H1 (cell line): ENCODE results near the gene CACNA1B. TPM values are rescaled to one million over a fixed set of nuclear protein-coding genes. Genes with fewer than 3 reads are reported as not detected.

ENCODE experiments used
- CTCF ChIA-PET: fragments of 300-600 bp; sonication (Branson Sonifier 250); formaldehyde crosslinking; loops from one replicate; lab custom pipeline; 2021; ENCODE audit not compliant: partially characterized antibody; lab: Charles Lee
- POLR2A ChIA-PET: fragments of 300-600 bp; sonication (Branson Sonifier 250); formaldehyde crosslinking; loops from one replicate; lab custom pipeline; 2021; ENCODE audit warnings: inconsistent platforms; ENCODE audit not compliant: partially characterized antibody; lab: Charles Lee
- DNase-seq, 2 experiments: peaks; one replicate each; pipeline versions ENCODE4 v3.0.0 to v3.0.0-alpha.2; 2010 to 2022; ENCODE audit warnings: low spot score in 2 of 2, low read depth in 1 of 2, mixed read lengths in 1 of 2
- FAIRE-seq: peaks from 2 replicates; lab custom pipeline; 2011; peaks lifted over from hg19 to GRCh38; lab: Jason Lieb, UNC
- H2AFZ ChIP-seq: 2 replicates; pipeline ENCODE4 v1.8.1; 2012; ENCODE audit warnings: low read length, inconsistent platforms
- H2AK5ac ChIP-seq: 2 replicates; pipeline ENCODE4 v1.6.1; 2013; ENCODE audit warnings: low read depth, low read length
- H2BK120ac ChIP-seq: replicated peaks from 2 replicates; pipeline ENCODE3; 2013; ENCODE audit warnings: low read depth, low read length, inconsistent platforms
- H2BK12ac ChIP-seq: 2 replicates; pipeline ENCODE4 v1.6.1; 2013; ENCODE audit warnings: low read depth, low read length
- H2BK15ac ChIP-seq: 2 replicates; pipeline ENCODE4 v1.6.1; 2013; ENCODE audit warnings: low read length
- H2BK20ac ChIP-seq: 2 replicates; pipeline ENCODE4 v1.6.1; 2013; ENCODE audit warnings: low read length
- H2BK5ac ChIP-seq: 2 replicates; pipeline ENCODE4 v1.6.1; 2013; ENCODE audit warnings: low read depth, low read length
- H3K14ac ChIP-seq: 2 replicates; pipeline ENCODE4 v1.6.1; 2013; ENCODE audit warnings: inconsistent platforms; ENCODE audit not compliant: insufficient read length
- H3K18ac ChIP-seq: 2 replicates; pipeline ENCODE4 v1.6.1; 2013; ENCODE audit warnings: low read length; ENCODE audit errors: extremely low read depth
- H3K23ac ChIP-seq: 2 replicates; pipeline ENCODE4 v1.6.1; 2013; ENCODE audit warnings: inconsistent platforms; ENCODE audit not compliant: insufficient read length
- H3K23me2 ChIP-seq: 2 replicates; pipeline ENCODE4 v1.6.1; 2013; ENCODE audit warnings: low read depth, low read length
- H3K27ac ChIP-seq: 2 replicates; pipeline ENCODE4 v1.6.1; 2011; ENCODE audit warnings: low read depth, low read length, inconsistent platforms
- H3K27me3 ChIP-seq, 4 experiments: replicated peaks in 1 of 4; 1 replicate in 1 of 4; 2 replicates in 3 of 4; pipeline versions ENCODE4 v1.6.1 to v1.8.1; 2011 to 2013; ENCODE audit warnings: low read length in 3 of 4, mild to moderate bottlenecking in 3 of 4, inconsistent platforms in 2 of 4, mixed read lengths in 2 of 4, moderate library complexity in 1 of 4; ENCODE audit not compliant: control insufficient read depth in 3 of 4, insufficient read depth in 3 of 4; ENCODE audit errors: extremely low read depth in 1 of 4
- H3K36me3 ChIP-seq, 4 experiments: 2 replicates each; pipeline versions ENCODE4 v1.6.1 to v1.8.1; 2011 to 2013; ENCODE audit warnings: mild to moderate bottlenecking in 4 of 4, low read length in 3 of 4, moderate library complexity in 2 of 4, control low read depth in 1 of 4, inconsistent platforms in 1 of 4; ENCODE audit not compliant: insufficient read depth in 4 of 4, control insufficient read depth in 2 of 4
- H3K4ac ChIP-seq: replicated peaks from 2 replicates; pipeline ENCODE3; 2013; ENCODE audit warnings: low read length, low read depth, mixed read lengths, inconsistent platforms; ENCODE audit not compliant: insufficient read length
- H3K4me1 ChIP-seq, 4 experiments: replicated peaks in 1 of 4; 1 replicate in 1 of 4; 2 replicates in 3 of 4; pipeline versions ENCODE4 v1.6.1 to v1.8.1; 2011 to 2013; ENCODE audit warnings: low read length in 3 of 4, inconsistent platforms in 2 of 4, mixed read lengths in 1 of 4; ENCODE audit not compliant: insufficient read depth in 4 of 4, control insufficient read depth in 3 of 4
- H3K4me2 ChIP-seq, 2 experiments: 2 replicates each; pipeline versions ENCODE4 v1.6.1 to v1.8.1; 2011 to 2013; ENCODE audit warnings: low read depth in 2 of 2, low read length in 2 of 2, control low read depth in 1 of 2, inconsistent platforms in 1 of 2, mild to moderate bottlenecking in 1 of 2; ENCODE audit not compliant: insufficient read depth in 1 of 2
- H3K4me3 ChIP-seq, 4 experiments: fragments of 200-600, 300-600 bp in 1 of 4; sonication (generic), shearing (Covaris generic), sonication (Bioruptor Twin) in 1 of 4; 2 replicates each; pipeline versions ENCODE4 v1.5.1 to v1.8.1; 2011 to 2016; ENCODE audit warnings: low read length in 4 of 4, low read depth in 3 of 4, control low read depth in 2 of 4, inconsistent platforms in 2 of 4, mild to moderate bottlenecking in 2 of 4, mixed read lengths in 1 of 4, moderate library complexity in 1 of 4; ENCODE audit not compliant: insufficient read depth in 2 of 4; ENCODE audit errors: extremely low read depth in 1 of 4
- H3K56ac ChIP-seq: replicated peaks from 2 replicates; pipeline ENCODE3; 2013; ENCODE audit warnings: low read depth, mild to moderate bottlenecking, mixed read lengths, low read length, inconsistent platforms; ENCODE audit not compliant: insufficient read length
- H3K79me1 ChIP-seq: 2 replicates; pipeline ENCODE4 v1.6.1; 2013; ENCODE audit warnings: low read depth, low read length, control low read depth
- H3K79me2 ChIP-seq, 2 experiments: 2 replicates each; pipeline versions ENCODE4 v1.6.1 to v1.8.1; 2012 to 2013; ENCODE audit warnings: low read length in 2 of 2, mild to moderate bottlenecking in 2 of 2, inconsistent platforms in 1 of 2; ENCODE audit not compliant: insufficient read depth in 2 of 2, control insufficient read depth in 1 of 2
- H3K9ac ChIP-seq, 4 experiments: replicated peaks in 1 of 4; 1 replicate in 1 of 4; 2 replicates in 3 of 4; pipeline versions ENCODE4 v1.6.1 to v1.8.1; 2011 to 2013; ENCODE audit warnings: low read depth in 3 of 4, low read length in 3 of 4, control low read depth in 2 of 4, mild to moderate bottlenecking in 2 of 4, moderate library complexity in 2 of 4, inconsistent platforms in 1 of 4; ENCODE audit errors: extremely low read depth in 1 of 4
- H3K9me3 ChIP-seq, 2 experiments: 2 replicates each; pipeline versions ENCODE4 v1.6.1 to v1.8.1; 2012 to 2013; ENCODE audit warnings: mild to moderate bottlenecking in 2 of 2, moderate library complexity in 2 of 2, control low read depth in 1 of 2, inconsistent platforms in 1 of 2, low read depth in 1 of 2, low read length in 1 of 2, mixed read lengths in 1 of 2; ENCODE audit not compliant: insufficient read depth in 2 of 2
- H4K20me1 ChIP-seq, 2 experiments: replicated peaks in 1 of 2; 2 replicates each; pipeline versions ENCODE3 to v1.8.1; 2011 to 2013; ENCODE audit warnings: inconsistent platforms in 2 of 2, low read length in 2 of 2, mild to moderate bottlenecking in 1 of 2; ENCODE audit not compliant: insufficient read depth in 2 of 2, control insufficient read depth in 1 of 2
- H4K5ac ChIP-seq: 2 replicates; pipeline ENCODE4 v1.6.1; 2013; ENCODE audit warnings: low read length, low read depth, mixed read lengths, inconsistent platforms; ENCODE audit not compliant: insufficient read length
- H4K8ac ChIP-seq: 2 replicates; pipeline ENCODE4 v1.8.0; 2013; ENCODE audit warnings: mild to moderate bottlenecking, moderate library complexity, low read length, inconsistent platforms; ENCODE audit not compliant: insufficient read depth; ENCODE audit errors: extremely low read depth
- H4K91ac ChIP-seq: replicated peaks from 2 replicates; pipeline ENCODE3; 2013; ENCODE audit warnings: low read length, mixed read lengths, inconsistent platforms; ENCODE audit not compliant: insufficient read length
- ATF2 ChIP-seq: IDR thresholded peaks from 2 replicates; pipeline ENCODE4 v1.6.1; 2012; ENCODE audit warnings: low read length, inconsistent platforms
- BACH1 ChIP-seq: IDR thresholded peaks from 2 replicates; pipeline ENCODE4 v1.6.1; 2012; ENCODE audit warnings: low read length, improper control_type of control experiment
- CBX5 ChIP-seq: fragments of 300-800, 300-1000 bp; sonication (generic); IDR thresholded peaks from 2 replicates; pipeline ENCODE4 v1.7.1; 2016; ENCODE audit warnings: antibody characterized with exemption, low read length, low read depth
- CHD2 ChIP-seq: IDR thresholded peaks from 2 replicates; pipeline ENCODE4 v1.6.1; 2012; ENCODE audit warnings: low read length, improper control_type of control experiment
- CTCF ChIP-seq, 3 experiments: IDR thresholded peaks; 1 replicate in 2 of 3; 2 replicates in 1 of 3; pipeline versions ENCODE4 v1.5.1 to v1.6.1; 2011; ENCODE audit warnings: low read length in 3 of 3, mild to moderate bottlenecking in 3 of 3, inconsistent platforms in 2 of 3, low read depth in 1 of 3, moderate library complexity in 1 of 3; ENCODE audit not compliant: insufficient read depth in 1 of 3; ENCODE audit errors: control extremely low read depth in 1 of 3
- EGR1 ChIP-seq: IDR thresholded peaks from 2 replicates; pipeline ENCODE4 v1.6.1; 2011; ENCODE audit warnings: low read depth, low read length, borderline replicate concordance
- MAX ChIP-seq: IDR thresholded peaks from 2 replicates; pipeline ENCODE4 v1.6.1; 2012; ENCODE audit warnings: inconsistent platforms
- NRF1 ChIP-seq: IDR thresholded peaks from 2 replicates; pipeline ENCODE4 v1.6.1; 2011; ENCODE audit warnings: mild to moderate bottlenecking, low read depth, low read length, improper control_type of control experiment
- POU5F1 ChIP-seq: IDR thresholded peaks from 2 replicates; pipeline ENCODE4 v1.6.1; 2011; ENCODE audit warnings: low read depth, mild to moderate bottlenecking, low read length, moderate library complexity
- SUZ12 ChIP-seq: fragments of 200-600 bp; sonication (generic); IDR thresholded peaks from 2 replicates; pipeline ENCODE4 v1.6.1; 2012; ENCODE audit warnings: mild to moderate bottlenecking, inconsistent platforms, low read length, moderate library complexity, mixed read lengths
- WGBS, 2 experiments: shearing (Covaris generic) in 1 of 2; methylation state at CpG; one replicate each; pipeline versions ENCODE4 v1.1.6 to v1.1.7; 2013 to 2015; ENCODE audit warnings: low lambda C conversion rate in 2 of 2, mixed read lengths in 2 of 2, inconsistent platforms in 1 of 2, low coverage in 1 of 2, missing lambda C conversion rate in 1 of 2; ENCODE audit not compliant: insufficient replicate concordance in 2 of 2, insufficient coverage in 1 of 2, insufficient read length in 1 of 2; ENCODE audit errors: extremely low coverage in 1 of 2, missing lambda C conversion rate in 1 of 2; 5-methylcytosine and 5-hydroxymethylcytosine counted together
- polyA plus RNA-seq, 7 experiments: library from polyadenylated mRNA; depleted of rRNA in 3 of 7; stranded (reverse) in 5 of 7; unstranded in 2 of 7; fragments of >200 nt in 5 of 7; fragments of 200-250 nt in 2 of 7; gene quantifications; 1 replicate in 5 of 7; 2 replicates in 1 of 7; 4 replicates in 1 of 7; pipeline versions ENCODE4 v1.2.1 to v1.2.3, GENCODE V29; 2011 to 2013; ENCODE audit warnings: missing spikeins in 2 of 7, mixed read lengths in 2 of 7
- total RNA-seq: library from RNA; stranded (reverse); fragmentation: NEBNext Ultra II Directional; extraction: Animal tissue kit (Norgen Biotek cat#: 25700); gene quantifications from 2 replicates; pipeline ENCODE4 v1.2.1, GENCODE V29; 2021

CACNA1B gene
- total and polyA plus RNA-seq, 2 of the 8 experiments (the other 6 are each of a cell fraction or from before 2014, with no cell fraction given) = 1.5 to 5.7 TPM

DNA sequence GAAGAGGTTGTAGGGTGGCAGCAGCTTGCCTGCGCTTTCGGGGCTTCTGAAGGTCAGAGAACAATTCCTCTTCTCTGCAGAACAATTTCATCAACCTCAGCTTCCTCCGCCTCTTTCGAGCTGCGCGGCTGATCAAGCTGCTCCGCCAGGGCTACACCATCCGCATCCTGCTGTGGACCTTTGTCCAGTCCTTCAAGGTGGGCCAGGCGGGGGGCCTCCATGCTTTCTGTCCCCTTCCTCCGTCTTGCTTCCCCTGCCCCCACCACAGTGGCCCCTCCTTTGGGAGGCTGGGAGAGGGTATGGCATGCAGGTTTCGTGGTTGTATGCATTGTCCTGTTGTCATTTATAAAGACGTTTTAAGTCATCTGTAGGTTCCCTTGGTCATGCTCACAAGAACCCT is 195.8 kb downstream of the CACNA1B start:
- Histone ChIP-seq H3K4me2 (no peak overlapping the region), H2BK5ac (no peak overlapping the region), H2AK5ac (no peak overlapping the region), H4K91ac (no peak overlapping the region), H2AFZ (no peak overlapping the region), H2BK120ac (no peak overlapping the region), H3K23ac (no peak overlapping the region), H3K23me2 (no peaks in the 10 kb centered on the region), H3K4me1 (peaks cover 0 to 24% (median 9%) of the 10 kb centered on the region in 4 experiments; a peak in 5 of 7 replicates), H2BK20ac (no peak overlapping the region), H2BK15ac (no peak overlapping the region), H3K79me1 (no peaks in the 10 kb centered on the region), H3K4me3 (no peak overlapping the region), H3K4ac (no peak overlapping the region), H3K18ac (peak overlapping the region; percentile 19; the same call in 1 of the 2 replicates), H3K27ac (no peak overlapping the region), H3K36me3 (no peaks in the 10 kb centered on the region), H2BK12ac (no peak overlapping the region), H3K56ac (no peak overlapping the region), H4K20me1 (no peaks in the 10 kb centered on the region), H3K14ac (no peak overlapping the region), H3K27me3 (no peaks in the 10 kb centered on the region; a peak in 1 of 7 replicates), H3K79me2 (no peaks in the 10 kb centered on the region), H4K5ac (no peak overlapping the region), H3K9me3 (peaks cover 35 to 86% of the 10 kb centered on the region in 2 experiments), H3K9ac (no peak overlapping the region), H4K8ac (no peak overlapping the region)
- DNase-seq (peak in 1 of 2 experiments; percentile 43), FAIRE-seq (no peak)
- ChIA-PET POLR2A (interaction anchor here (1.6 kb wide), 1 partner anchor 13 kb away, joined by 3 read pairs; no protein-coding TSS in a partner anchor), CTCF (interaction anchor here (1.3 to 2.1 kb wide), 3 partner anchors 10 to 105 kb away, joined by 4 to 5 read pairs (median 4); no protein-coding TSS in a partner anchor)
- 86% methylated on average over 12 of the region's 12 CpGs; no CpG with 5 or more reads in 1 of the 2 experiments for WGBS, 2 experiments
- TF ChIP-seq MAX (no peak), CTCF (IDR thresholded peaks at IDR 0.05; ENCODE audit: control extremely low read depth in 1 of 3, insufficient read depth in 1 of 3, low read depth in 1 of 3, low read length in 3 of 3) (no peak), EGR1 (no peak), SUZ12 (no peak), CHD2 (no peak), BACH1 (no peak), CBX5 (no peak), ATF2 (no peak), NRF1 (no peak), POU5F1 (no peak)
